ENCODE results near the gene MRPS35. TPM values are rescaled to one million over a fixed set of nuclear protein-coding genes. Genes with fewer than 3 reads are reported as not detected.

MRPS35 gene
- total RNA-seq, 5 donors from 2014 or later (not counting 1 experiment from before 2014, with no cell fraction given) = 19.7 to 23.0 (median 22.5) TPM

- Mint-ChIP-seq H3K4me3 (no peak overlapping the region), H3K27ac (no peak overlapping the region), H3K27me3 (no peaks in the 10 kb centered on the region), H3K9me3 (no peaks in the 10 kb centered on the region), H3K36me3 (peaks cover 43% of the 10 kb centered on the region), H3K4me1 (peaks cover 16 to 30% (median 22%) of the 10 kb centered on the region in 3 donors)
- H3K36me3 ChIP-seq (ENCODE audit: control insufficient read depth in 2 of 2, extremely low read depth in 1 of 2, insufficient read depth in 1 of 2, low read length in 1 of 2) = peaks cover 4 to 35% of the 10 kb centered on the region in 2 donors
- H3K9me3 ChIP-seq = no peaks in the 10 kb centered on the region
- peaks cover 9 to 12% of the 10 kb centered on the region in 2 experiments for H3K4me1 ChIP-seq (ENCODE audit: control insufficient read depth in 1 of 2, extremely low read depth in 1 of 2, insufficient read depth in 2 of 2, low read length in 2 of 2)
- no peak overlapping the region for H3K4me3 ChIP-seq (ENCODE audit: control insufficient read depth in 1 of 2, extremely low read depth in 1 of 2, low read length in 1 of 2)
- DNase-seq = no peak
- ChIA-PET POLR2A (no interaction called here), CTCF (no interaction called here)
- no peaks in the 10 kb centered on the region for H3K27me3 ChIP-seq (replicated peaks in 1 of 2; ENCODE audit: control insufficient read depth in 2 of 2, extremely low read depth in 1 of 2, insufficient read depth in 2 of 2, low read length in 1 of 2)
- ATAC-seq (replicated peaks in 1 of 4) = no peak
- H3K27ac ChIP-seq (ENCODE audit: low read length) = no peak overlapping the region
- 99% methylated on average over 20 of the region's 24 CpGs for WGBS (ENCODE audit: insufficient coverage)
These were observed 86.8 kb downstream of the MRPS35 start for GRCh38 chr12:27797301-27798025.

GRCh38 chr12:27800819-27801218, 90.2 kb downstream of the MRPS35 start:
- peak; percentile 43 to 79 (median 62) for ATAC-seq (replicated peaks in 1 of 4)
- no CpG with 5 or more reads among the region's 3 CpGs for WGBS (ENCODE audit: insufficient coverage)
- peak overlapping the region in 1 of 3 donors; percentile 7 for H3K4me3 Mint-ChIP-seq
- Histone ChIP-seq H3K27me3 (replicated peaks in 1 of 2; ENCODE audit: control insufficient read depth in 2 of 2, extremely low read depth in 1 of 2, insufficient read depth in 2 of 2, low read length in 1 of 2) (no peaks in the 10 kb centered on the region), H3K9me3 (no peaks in the 10 kb centered on the region), H3K4me1 (ENCODE audit: control insufficient read depth in 1 of 2, extremely low read depth in 1 of 2, insufficient read depth in 2 of 2, low read length in 2 of 2) (peaks cover 9 to 14% of the 10 kb centered on the region in 2 experiments), H3K27ac (ENCODE audit: low read length) (no peak overlapping the region), H3K36me3 (ENCODE audit: control insufficient read depth in 2 of 2, extremely low read depth in 1 of 2, insufficient read depth in 1 of 2, low read length in 1 of 2) (peaks cover 0 to 18% of the 10 kb centered on the region in 2 donors), H3K4me3 (ENCODE audit: control insufficient read depth in 1 of 2, extremely low read depth in 1 of 2, low read length in 1 of 2) (no peak overlapping the region)
- peaks cover 22% of the 10 kb centered on the region for H3K36me3 Mint-ChIP-seq
- peaks cover 18 to 43% (median 25%) of the 10 kb centered on the region in 3 donors for H3K4me1 Mint-ChIP-seq
- no peak for DNase-seq
- H3K9me3 Mint-ChIP-seq = no peaks in the 10 kb centered on the region
- ChIA-PET CTCF (interaction anchor here in 1 of 2 donors (0.7 to 1.7 kb wide), 2 partner anchors 21 to 67 kb away, joined by 3 to 5 read pairs; no protein-coding TSS in a partner anchor), POLR2A (interaction anchor here in 1 of 2 donors (1.0 kb wide), 1 partner anchor 21 kb away, joined by 3 read pairs; no protein-coding TSS in a partner anchor)
- H3K27ac Mint-ChIP-seq = peak overlapping the region; percentile 68 to 90
- no peaks in the 10 kb centered on the region for H3K27me3 Mint-ChIP-seq

- no peak for ATAC-seq (replicated peaks in 1 of 4)
- no peaks in the 10 kb centered on the region for H3K27me3 Mint-ChIP-seq
- no peak overlapping the region for H3K27ac ChIP-seq (ENCODE audit: low read length)
- H3K4me1 Mint-ChIP-seq = peaks cover 26 to 52% (median 31%) of the 10 kb centered on the region in 3 donors
- H3K9me3 Mint-ChIP-seq = no peaks in the 10 kb centered on the region
- CTCF ChIA-PET = interaction anchor here in 1 of 2 donors (0.7 to 1.1 kb wide), 2 partner anchors 20 to 68 kb away, joined by 3 read pairs; no protein-coding TSS in a partner anchor
- no peaks in the 10 kb centered on the region for H3K9me3 ChIP-seq
- peaks cover 10 to 19% of the 10 kb centered on the region in 2 experiments for H3K4me1 ChIP-seq (ENCODE audit: control insufficient read depth in 1 of 2, extremely low read depth in 1 of 2, insufficient read depth in 2 of 2, low read length in 2 of 2)
- no peak for DNase-seq
- no peaks in the 10 kb centered on the region for H3K27me3 ChIP-seq (replicated peaks in 1 of 2; ENCODE audit: control insufficient read depth in 2 of 2, extremely low read depth in 1 of 2, insufficient read depth in 2 of 2, low read length in 1 of 2)
- POLR2A ChIA-PET = no interaction called here
- H3K27ac Mint-ChIP-seq = peak overlapping the region; percentile 68 to 79
- H3K36me3 ChIP-seq (ENCODE audit: control insufficient read depth in 2 of 2, extremely low read depth in 1 of 2, insufficient read depth in 1 of 2, low read length in 1 of 2) = peaks cover 0 to 14% of the 10 kb centered on the region in 2 donors
- no peak overlapping the region for H3K4me3 Mint-ChIP-seq
- no peak overlapping the region for H3K4me3 ChIP-seq (ENCODE audit: control insufficient read depth in 1 of 2, extremely low read depth in 1 of 2, low read length in 1 of 2)
- H3K36me3 Mint-ChIP-seq = peaks cover 22% of the 10 kb centered on the region
- 94% methylated on average over 5 of the region's 5 CpGs for WGBS (ENCODE audit: insufficient coverage)
These were observed 91.0 kb downstream of the MRPS35 start for GRCh38 chr12:27801630-27802029.

GRCh38 chr12:27802511-27802910, 91.9 kb downstream of the MRPS35 start:
- H3K9me3 ChIP-seq = no peaks in the 10 kb centered on the region
- DNase-seq = no peak
- no peak overlapping the region for H3K27ac ChIP-seq (ENCODE audit: low read length)
- Mint-ChIP-seq H3K4me3 (no peak overlapping the region), H3K27me3 (no peaks in the 10 kb centered on the region), H3K27ac (peak overlapping the region in 1 of 2 donors; percentile 79), H3K4me1 (peaks cover 33 to 59% (median 40%) of the 10 kb centered on the region in 3 donors), H3K36me3 (peaks cover 13% of the 10 kb centered on the region), H3K9me3 (no peaks in the 10 kb centered on the region)
- no peak overlapping the region for H3K4me3 ChIP-seq (ENCODE audit: control insufficient read depth in 1 of 2, extremely low read depth in 1 of 2, low read length in 1 of 2)
- H3K36me3 ChIP-seq (ENCODE audit: control insufficient read depth in 2 of 2, extremely low read depth in 1 of 2, insufficient read depth in 1 of 2, low read length in 1 of 2) = peaks cover 0 to 9% of the 10 kb centered on the region in 2 donors
- ChIA-PET CTCF (no interaction called here), POLR2A (no interaction called here)
- no peak for ATAC-seq (replicated peaks in 1 of 4)
- WGBS (ENCODE audit: insufficient coverage) = no CpG with 5 or more reads among the region's 4 CpGs
- peaks cover 18 to 25% of the 10 kb centered on the region in 2 experiments for H3K4me1 ChIP-seq (ENCODE audit: control insufficient read depth in 1 of 2, extremely low read depth in 1 of 2, insufficient read depth in 2 of 2, low read length in 2 of 2)
- H3K27me3 ChIP-seq (replicated peaks in 1 of 2; ENCODE audit: control insufficient read depth in 2 of 2, extremely low read depth in 1 of 2, insufficient read depth in 2 of 2, low read length in 1 of 2) = no peaks in the 10 kb centered on the region

- Histone ChIP-seq H3K36me3 (ENCODE audit: control insufficient read depth in 2 of 2, extremely low read depth in 1 of 2, insufficient read depth in 1 of 2, low read length in 1 of 2) (peaks cover 0 to 5% of the 10 kb centered on the region in 2 donors), H3K9me3 (no peaks in the 10 kb centered on the region), H3K4me3 (ENCODE audit: control insufficient read depth in 1 of 2, extremely low read depth in 1 of 2, low read length in 1 of 2) (no peak overlapping the region), H3K4me1 (ENCODE audit: control insufficient read depth in 1 of 2, extremely low read depth in 1 of 2, insufficient read depth in 2 of 2, low read length in 2 of 2) (peaks cover 18 to 27% of the 10 kb centered on the region in 2 experiments), H3K27ac (ENCODE audit: low read length) (no peak overlapping the region), H3K27me3 (replicated peaks in 1 of 2; ENCODE audit: control insufficient read depth in 2 of 2, extremely low read depth in 1 of 2, insufficient read depth in 2 of 2, low read length in 1 of 2) (no peaks in the 10 kb centered on the region)
- H3K27me3 Mint-ChIP-seq = no peaks in the 10 kb centered on the region
- H3K4me1 Mint-ChIP-seq = peaks cover 33 to 63% (median 41%) of the 10 kb centered on the region in 3 donors
- H3K36me3 Mint-ChIP-seq = peaks cover 9% of the 10 kb centered on the region
- H3K27ac Mint-ChIP-seq = peak overlapping the region; percentile 23 to 69
- POLR2A ChIA-PET = no interaction called here
- no peaks in the 10 kb centered on the region for H3K9me3 Mint-ChIP-seq
- WGBS (ENCODE audit: insufficient coverage) = 60% methylated on average over 1 of the region's 2 CpGs
- ATAC-seq (replicated peaks in 1 of 4) (no peak), DNase-seq (no peak)
- no peak overlapping the region for H3K4me3 Mint-ChIP-seq
- CTCF ChIA-PET = no interaction called here
These were observed 92.3 kb downstream of the MRPS35 start for GRCh38 chr12:27802936-27803335.

- Histone ChIP-seq H3K27me3 (replicated peaks in 1 of 2; ENCODE audit: control insufficient read depth in 2 of 2, extremely low read depth in 1 of 2, insufficient read depth in 2 of 2, low read length in 1 of 2) (peaks cover 0 to 2% of the 10 kb centered on the region in 2 experiments), H3K9me3 (no peaks in the 10 kb centered on the region), H3K4me3 (ENCODE audit: control insufficient read depth in 1 of 2, extremely low read depth in 1 of 2, low read length in 1 of 2) (no peak overlapping the region), H3K27ac (ENCODE audit: low read length) (no peak overlapping the region), H3K4me1 (ENCODE audit: control insufficient read depth in 1 of 2, extremely low read depth in 1 of 2, insufficient read depth in 2 of 2, low read length in 2 of 2) (peaks cover 18 to 27% of the 10 kb centered on the region in 2 experiments), H3K36me3 (ENCODE audit: control insufficient read depth in 2 of 2, extremely low read depth in 1 of 2, insufficient read depth in 1 of 2, low read length in 1 of 2) (no peaks in the 10 kb centered on the region)
- CTCF ChIA-PET = interaction anchor here (1.3 to 1.6 kb wide), 2 partner anchors 16 to 18 kb away, joined by 3 to 4 read pairs; no protein-coding TSS in a partner anchor
- Mint-ChIP-seq H3K9me3 (no peaks in the 10 kb centered on the region), H3K4me1 (peaks cover 30 to 61% (median 39%) of the 10 kb centered on the region in 3 donors), H3K27ac (no peak overlapping the region), H3K4me3 (no peak overlapping the region), H3K27me3 (no peaks in the 10 kb centered on the region), H3K36me3 (no peaks in the 10 kb centered on the region)
- POLR2A ChIA-PET = interaction anchor here in 1 of 2 donors (0.6 kb wide), 1 partner anchor 631 kb away, joined by 3 read pairs; no protein-coding TSS in a partner anchor
- ATAC-seq (replicated peaks in 1 of 4) = no peak
- DNase-seq = no peak
- WGBS (ENCODE audit: insufficient coverage) = no CpG with 5 or more reads among the region's 1 CpG
These were observed 94.6 kb downstream of the MRPS35 start for GRCh38 chr12:27805238-27805637.

All from T-cell (primary cell).